Measurements from ENCODE around the gene INTS6L. TPM values are rescaled to one million over a fixed set of nuclear protein-coding genes. Genes with fewer than 3 reads are reported as not detected.

Gene INTS6L
- total and polyA plus RNA-seq, 2 donors = 5.9 to 32.3 TPM

- WGBS = 48% methylated on average over 3 of the region's 3 CpGs
- no peak for DNase-seq (ENCODE audit: extremely low spot score)
These were observed 7.8 kb upstream of the INTS6L start for GRCh38 chrX:135512508-135513129.

DNA sequence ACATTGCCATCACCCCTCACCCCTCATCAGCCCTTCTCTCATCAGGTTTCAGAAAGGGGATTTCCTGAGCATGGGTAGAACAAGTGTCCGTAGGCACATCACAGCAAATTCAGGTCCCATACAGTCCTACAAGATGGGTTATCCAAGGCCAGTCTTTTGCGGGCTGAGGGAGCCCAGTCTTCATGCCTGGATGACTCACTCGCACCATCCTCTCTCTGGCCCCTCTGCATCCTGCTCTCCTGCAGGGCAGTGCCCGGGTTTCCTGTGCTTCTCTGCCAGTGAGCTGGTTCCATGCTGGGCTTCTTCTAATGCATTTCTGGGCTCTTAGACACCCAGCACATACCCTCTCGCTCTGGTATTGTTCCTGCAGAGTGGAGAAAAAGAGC is 7.3 kb upstream of the INTS6L start:
- DNase-seq (ENCODE audit: extremely low spot score) = no peak
- Histone ChIP-seq H3K4me3 (ENCODE audit: low read depth, low read length) (no peak overlapping the region), H3K4me1 (ENCODE audit: insufficient read depth) (no peaks in the 10 kb centered on the region), H3K36me3 (ENCODE audit: insufficient read depth) (no peaks in the 10 kb centered on the region), H3K27ac (ENCODE audit: low read depth) (no peak overlapping the region)
- 85% methylated on average over 5 of the region's 5 CpGs for WGBS

More at GRCh38 chrX:135512508-135513129, 7.8 kb upstream of the INTS6L start:
- no peak overlapping the region for H3K27ac ChIP-seq (ENCODE audit: low read depth)
- no peak overlapping the region for H3K4me3 ChIP-seq (ENCODE audit: low read depth, low read length)
- no peaks in the 10 kb centered on the region for H3K4me1 ChIP-seq (ENCODE audit: insufficient read depth)
- no peaks in the 10 kb centered on the region for H3K36me3 ChIP-seq (ENCODE audit: insufficient read depth)

- WGBS = 65% methylated on average over 1 of the region's 1 CpG
- no peak for DNase-seq (ENCODE audit: extremely low spot score)
These were observed 4.1 kb upstream of the INTS6L start for GRCh38 chrX:135516376-135516775.

DNA sequence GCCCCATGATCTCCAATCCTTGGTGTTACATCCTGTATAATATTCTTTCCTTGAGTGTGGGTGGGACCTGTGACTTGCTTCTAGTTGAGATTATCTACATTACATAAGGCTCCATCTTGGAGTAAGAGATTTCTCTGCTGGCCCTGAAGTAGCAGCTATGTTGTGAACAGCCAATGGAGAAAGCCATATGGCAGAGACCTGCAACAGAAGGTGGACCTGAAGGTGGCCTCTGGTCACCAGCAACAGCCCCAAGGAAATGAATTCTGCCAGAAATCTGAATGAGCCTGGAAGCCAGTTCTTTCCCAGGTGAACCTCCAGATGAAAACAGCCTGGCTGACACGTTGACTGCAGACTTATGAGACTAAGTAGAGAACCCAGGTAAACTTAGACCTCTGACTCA is 2.3 kb upstream of the INTS6L start:
- H3K4me1 ChIP-seq (ENCODE audit: insufficient read depth) = no peaks in the 10 kb centered on the region
- no peak for DNase-seq (ENCODE audit: extremely low spot score)
- H3K36me3 ChIP-seq (ENCODE audit: insufficient read depth) = no peaks in the 10 kb centered on the region
- WGBS = 92% methylated on average over 1 of the region's 1 CpG
- no peak overlapping the region for H3K4me3 ChIP-seq (ENCODE audit: low read depth, low read length)
- H3K27ac ChIP-seq (ENCODE audit: low read depth) = no peak overlapping the region

More at GRCh38 chrX:135516376-135516775, 4.1 kb upstream of the INTS6L start:
- H3K27ac ChIP-seq (ENCODE audit: low read depth) = no peak overlapping the region
- no peak overlapping the region for H3K4me3 ChIP-seq (ENCODE audit: low read depth, low read length)
- H3K36me3 ChIP-seq (ENCODE audit: insufficient read depth) = no peaks in the 10 kb centered on the region
- H3K4me1 ChIP-seq (ENCODE audit: insufficient read depth) = no peaks in the 10 kb centered on the region

DNA sequence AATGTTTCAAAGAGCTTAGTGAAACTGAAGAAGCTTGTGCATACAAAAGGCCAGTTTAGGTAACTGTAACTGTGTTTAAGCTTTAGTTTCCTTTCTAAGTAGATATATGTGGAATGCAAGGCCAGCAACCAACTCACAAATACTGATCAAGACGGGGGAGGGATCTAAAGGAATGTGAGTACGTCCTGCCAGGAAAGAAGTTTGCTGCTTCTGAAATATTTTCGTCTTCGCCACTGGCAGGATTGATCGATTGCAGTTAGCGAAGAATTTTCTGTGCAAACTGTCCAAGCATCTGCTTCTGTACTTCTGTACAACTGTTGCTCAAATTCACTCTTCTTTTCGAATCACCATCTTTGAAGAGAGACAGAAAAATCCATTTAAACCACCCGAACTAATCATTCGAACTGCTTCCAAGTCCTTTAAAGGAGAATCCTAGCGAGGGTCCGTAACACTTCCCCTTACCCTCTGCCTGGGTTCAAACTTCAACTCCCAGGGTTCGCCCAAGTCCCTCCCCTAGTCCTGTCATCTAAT is 373 bp upstream of the INTS6L start:
- peak; percentile 17 for DNase-seq (ENCODE audit: extremely low spot score)
- Histone ChIP-seq H3K36me3 (ENCODE audit: insufficient read depth) (no peaks in the 10 kb centered on the region), H3K4me3 (ENCODE audit: low read depth, low read length) (peak overlapping the region; percentile 24), H3K27ac (ENCODE audit: low read depth) (no peak overlapping the region), H3K4me1 (ENCODE audit: insufficient read depth) (no peaks in the 10 kb centered on the region)
- 0% methylated on average over 12 of the region's 12 CpGs for WGBS

- Histone ChIP-seq H3K4me3 (ENCODE audit: low read depth, low read length) (peak overlapping the region; percentile 53), H3K36me3 (ENCODE audit: insufficient read depth) (no peaks in the 10 kb centered on the region), H3K27ac (ENCODE audit: low read depth) (peak overlapping the region; percentile 96), H3K4me1 (ENCODE audit: insufficient read depth) (no peaks in the 10 kb centered on the region)
- 1% methylated on average over 65 of the region's 73 CpGs for WGBS
- DNase-seq (ENCODE audit: extremely low spot score) = peak; percentile 74
These were observed 1.1 kb downstream of the INTS6L start for GRCh38 chrX:135521405-135522131.

DNA sequence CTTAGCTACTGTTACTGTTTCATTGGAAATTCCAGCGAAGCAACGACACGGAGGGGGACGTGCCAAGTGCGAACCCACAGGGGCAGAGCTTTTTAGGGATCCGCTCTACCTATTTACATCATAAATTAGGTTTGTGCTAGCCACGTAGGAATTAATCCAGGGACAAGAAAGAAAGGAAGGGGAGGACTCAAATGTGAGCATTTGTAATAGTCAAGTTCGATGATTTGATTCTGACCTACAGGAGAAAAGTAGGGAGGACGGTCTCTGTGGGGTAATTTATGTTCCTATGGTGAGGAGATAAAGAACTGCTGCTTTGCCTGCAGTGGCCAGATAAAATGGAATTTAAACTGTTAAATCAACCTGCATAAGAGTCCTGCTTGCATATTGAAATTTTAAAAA is 1.7 kb downstream of the INTS6L start:
- H3K27ac ChIP-seq (ENCODE audit: low read depth) = peak overlapping the region; percentile 66
- H3K4me3 ChIP-seq (ENCODE audit: low read depth, low read length) = peak overlapping the region; percentile 43
- no peaks in the 10 kb centered on the region for H3K4me1 ChIP-seq (ENCODE audit: insufficient read depth)
- H3K36me3 ChIP-seq (ENCODE audit: insufficient read depth) = no peaks in the 10 kb centered on the region
- DNase-seq (ENCODE audit: extremely low spot score) = no peak
- WGBS = 0% methylated on average over 9 of the region's 9 CpGs

- H3K4me3 ChIP-seq (ENCODE audit: low read depth, low read length) = no peak overlapping the region
- H3K36me3 ChIP-seq (ENCODE audit: insufficient read depth) = no peaks in the 10 kb centered on the region
- DNase-seq (ENCODE audit: extremely low spot score) = no peak
- H3K27ac ChIP-seq (ENCODE audit: low read depth) = no peak overlapping the region
- 64% methylated on average over 20 of the region's 20 CpGs for WGBS
- H3K4me1 ChIP-seq (ENCODE audit: insufficient read depth) = no peaks in the 10 kb centered on the region
These were observed 2.6 kb downstream of the INTS6L start for GRCh38 chrX:135522878-135523693.

DNA sequence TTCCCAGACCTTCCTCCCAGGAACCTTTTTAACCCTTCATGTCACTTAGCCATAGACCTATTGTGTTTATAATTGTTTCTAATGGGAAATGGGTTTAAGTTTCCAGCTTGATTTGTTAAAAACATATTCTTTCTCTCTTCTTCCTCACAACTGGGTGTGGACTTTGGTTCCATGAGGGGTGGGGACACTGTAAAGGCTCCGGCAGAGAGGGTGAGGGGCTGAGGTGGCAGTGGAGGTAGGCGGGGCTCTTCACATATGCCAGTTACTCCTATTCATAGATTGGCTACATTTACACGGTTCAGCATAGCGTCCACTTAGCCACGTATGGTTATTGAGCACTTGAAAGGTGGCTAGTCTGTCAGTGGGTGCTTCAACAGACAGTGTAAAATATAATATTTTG is 7.8 kb downstream of the INTS6L start:
- H3K4me1 ChIP-seq (ENCODE audit: insufficient read depth) = no peaks in the 10 kb centered on the region
- H3K4me3 ChIP-seq (ENCODE audit: low read depth, low read length) = no peak overlapping the region
- no peak for DNase-seq (ENCODE audit: extremely low spot score)
- H3K27ac ChIP-seq (ENCODE audit: low read depth) = no peak overlapping the region
- H3K36me3 ChIP-seq (ENCODE audit: insufficient read depth) = no peaks in the 10 kb centered on the region
- WGBS = 88% methylated on average over 5 of the region's 5 CpGs

- DNase-seq (ENCODE audit: extremely low spot score) = no peak
- 70% methylated on average over 3 of the region's 3 CpGs for WGBS
- H3K36me3 ChIP-seq (ENCODE audit: insufficient read depth) = no peaks in the 10 kb centered on the region
These were observed 8.3 kb downstream of the INTS6L start for GRCh38 chrX:135528756-135529155.

DNA sequence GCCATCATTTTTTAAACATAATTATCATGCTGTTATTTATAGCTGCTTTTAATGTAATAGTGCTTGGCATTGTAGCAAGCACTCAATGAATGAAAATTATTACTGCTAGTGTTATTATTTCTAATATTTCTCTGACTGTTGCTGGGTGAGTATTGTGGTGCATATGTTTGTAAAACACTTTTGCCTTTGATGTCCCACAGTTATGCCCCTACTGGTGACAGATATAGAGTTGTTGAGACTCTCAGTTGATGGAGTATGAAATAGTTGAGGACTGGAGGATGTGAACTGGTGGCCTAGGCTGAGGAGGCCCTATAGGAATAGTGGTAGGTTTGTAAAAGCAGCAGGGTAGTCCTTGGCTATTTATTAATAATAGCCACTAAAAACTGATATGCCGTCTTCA is 9.6 kb downstream of the INTS6L start:
- Histone ChIP-seq H3K4me1 (ENCODE audit: insufficient read depth) (no peaks in the 10 kb centered on the region), H3K27ac (ENCODE audit: low read depth) (no peak overlapping the region), H3K4me3 (ENCODE audit: low read depth, low read length) (no peak overlapping the region), H3K36me3 (ENCODE audit: insufficient read depth) (no peaks in the 10 kb centered on the region)
- DNase-seq (ENCODE audit: extremely low spot score) = no peak
- 92% methylated on average over 1 of the region's 1 CpG for WGBS

More at GRCh38 chrX:135528756-135529155, 8.3 kb downstream of the INTS6L start:
- H3K27ac ChIP-seq (ENCODE audit: low read depth) = no peak overlapping the region
- H3K4me3 ChIP-seq (ENCODE audit: low read depth, low read length) = no peak overlapping the region
- no peaks in the 10 kb centered on the region for H3K4me1 ChIP-seq (ENCODE audit: insufficient read depth)

DNA sequence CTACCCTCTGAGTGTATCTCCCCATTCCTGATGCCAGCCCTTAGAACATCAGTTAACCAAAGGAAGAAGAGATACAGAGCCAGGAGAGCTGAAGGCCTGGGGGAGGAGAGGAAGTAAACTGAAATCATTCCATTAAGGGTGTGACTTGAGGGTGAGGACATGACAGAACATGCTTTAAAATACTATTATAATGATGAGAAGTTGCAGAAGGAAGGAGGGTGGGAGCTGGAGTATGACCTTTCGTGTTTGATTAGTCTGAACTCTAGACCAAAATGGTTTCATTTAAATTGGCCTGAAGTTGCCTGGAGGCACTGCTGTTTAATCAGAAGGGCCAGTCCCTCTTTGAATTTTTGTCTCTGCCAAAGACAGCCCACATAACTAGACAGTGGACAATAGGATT is 11.4 kb downstream of the INTS6L start:
- DNase-seq (ENCODE audit: extremely low spot score) = no peak
- 56% methylated on average over 1 of the region's 1 CpG for WGBS
- H3K4me3 ChIP-seq (ENCODE audit: low read depth, low read length) = no peak overlapping the region
- H3K4me1 ChIP-seq (ENCODE audit: insufficient read depth) = no peaks in the 10 kb centered on the region
- no peak overlapping the region for H3K27ac ChIP-seq (ENCODE audit: low read depth)
- no peaks in the 10 kb centered on the region for H3K36me3 ChIP-seq (ENCODE audit: insufficient read depth)

- WGBS = 62% methylated on average over 1 of the region's 1 CpG
- Histone ChIP-seq H3K4me3 (ENCODE audit: low read depth, low read length) (no peak overlapping the region), H3K36me3 (ENCODE audit: insufficient read depth) (no peaks in the 10 kb centered on the region), H3K4me1 (ENCODE audit: insufficient read depth) (no peaks in the 10 kb centered on the region), H3K27ac (ENCODE audit: low read depth) (no peak overlapping the region)
- DNase-seq (ENCODE audit: extremely low spot score) = no peak
These were observed 14.8 kb downstream of the INTS6L start for GRCh38 chrX:135535077-135535940.
